ENCODE results near the gene GPNMB. TPM values are rescaled to one million over a fixed set of nuclear protein-coding genes. Genes with fewer than 3 reads are reported as not detected.

The GPNMB gene
- total and polyA plus RNA-seq, 2 of the 13 experiments (the other 11 are each of a cell fraction or from before 2014, with no cell fraction given), result 1.1 to 1.6 TPM

DNA sequence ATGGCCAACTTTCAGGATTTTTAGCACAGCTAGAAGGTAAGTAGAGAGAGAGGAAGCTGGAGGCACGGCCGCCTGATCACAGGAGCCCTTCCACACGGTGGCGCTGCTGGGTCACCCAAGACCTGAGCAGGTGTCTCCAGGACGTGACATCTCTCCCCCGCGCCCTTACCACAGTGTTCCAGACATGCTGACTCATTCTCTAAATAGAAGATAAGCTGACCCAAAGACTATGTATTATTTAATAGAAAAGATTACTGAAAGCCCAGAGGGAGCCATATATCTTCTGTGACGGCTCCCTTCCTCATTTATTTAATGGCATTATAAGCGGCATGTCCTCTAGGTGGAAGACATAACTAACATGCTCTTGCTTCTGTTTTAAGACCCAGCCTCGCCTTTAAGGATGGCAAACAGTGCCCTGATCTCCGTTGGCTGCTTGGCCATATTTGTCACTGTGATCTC, 26.6 kb downstream of the GPNMB start (continued):
- TF ChIP-seq DZIP1 (CRISPR knock-in tag; IDR thresholded peaks at IDR 0.05), result no peak
- no peak for TF ChIP-seq HNF4G (IDR thresholded peaks at IDR 0.05; ENCODE audit: borderline replicate concordance, low read depth, low read length)
- TF ChIP-seq HNF4G (CRISPR knock-in tag; IDR thresholded peaks at IDR 0.05; ENCODE audit: borderline replicate concordance, low read depth), result no peak
- TF ChIP-seq, protein P1, sequence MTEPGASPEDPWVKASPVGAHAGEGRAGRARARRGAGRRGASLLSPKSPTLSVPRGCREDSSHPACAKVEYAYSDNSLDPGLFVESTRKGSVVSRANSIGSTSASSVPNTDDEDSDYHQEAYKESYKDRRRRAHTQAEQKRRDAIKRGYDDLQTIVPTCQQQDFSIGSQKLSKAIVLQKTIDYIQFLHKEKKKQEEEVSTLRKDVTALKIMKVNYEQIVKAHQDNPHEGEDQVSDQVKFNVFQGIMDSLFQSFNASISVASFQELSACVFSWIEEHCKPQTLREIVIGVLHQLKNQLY (CRISPR knock-in tag; IDR thresholded peaks at IDR 0.05), result no peak
- TF ChIP-seq ZNF710 (CRISPR knock-in tag; IDR thresholded peaks at IDR 0.05; ENCODE audit: borderline replicate concordance), result no peak
- no peak for TF ChIP-seq REXO4 (CRISPR knock-in tag; IDR thresholded peaks at IDR 0.05; ENCODE audit: borderline replicate concordance)
- TF ChIP-seq ZNF768 (CRISPR knock-in tag; IDR thresholded peaks at IDR 0.05), result no peak
- no peak for TF ChIP-seq CREB3 (CRISPR knock-in tag; IDR thresholded peaks at IDR 0.05)
- TF ChIP-seq ZMYM3 (CRISPR knock-in tag; IDR thresholded peaks at IDR 0.05), result 0 out of 2 replicates have a peak, but pooled peaks have one; percentile 19
- TF ChIP-seq HOXD1 (CRISPR knock-in tag; IDR thresholded peaks at IDR 0.05), result no peak
- no peak for TF ChIP-seq SOX13 (IDR thresholded peaks at IDR 0.05)
- TF ChIP-seq SOX13 (CRISPR knock-in tag; conservative IDR thresholded peaks at IDR 0.05 in 1 of 2, IDR thresholded peaks at IDR 0.05 in 1 of 2), result peak in 1 of 2 experiments; percentile 36; a peak in 2 of 4 replicates
- no peak for TF ChIP-seq ZNF337 (CRISPR knock-in tag; IDR thresholded peaks at IDR 0.05; ENCODE audit: borderline replicate concordance, low read depth)
- TF ChIP-seq, protein P2, sequence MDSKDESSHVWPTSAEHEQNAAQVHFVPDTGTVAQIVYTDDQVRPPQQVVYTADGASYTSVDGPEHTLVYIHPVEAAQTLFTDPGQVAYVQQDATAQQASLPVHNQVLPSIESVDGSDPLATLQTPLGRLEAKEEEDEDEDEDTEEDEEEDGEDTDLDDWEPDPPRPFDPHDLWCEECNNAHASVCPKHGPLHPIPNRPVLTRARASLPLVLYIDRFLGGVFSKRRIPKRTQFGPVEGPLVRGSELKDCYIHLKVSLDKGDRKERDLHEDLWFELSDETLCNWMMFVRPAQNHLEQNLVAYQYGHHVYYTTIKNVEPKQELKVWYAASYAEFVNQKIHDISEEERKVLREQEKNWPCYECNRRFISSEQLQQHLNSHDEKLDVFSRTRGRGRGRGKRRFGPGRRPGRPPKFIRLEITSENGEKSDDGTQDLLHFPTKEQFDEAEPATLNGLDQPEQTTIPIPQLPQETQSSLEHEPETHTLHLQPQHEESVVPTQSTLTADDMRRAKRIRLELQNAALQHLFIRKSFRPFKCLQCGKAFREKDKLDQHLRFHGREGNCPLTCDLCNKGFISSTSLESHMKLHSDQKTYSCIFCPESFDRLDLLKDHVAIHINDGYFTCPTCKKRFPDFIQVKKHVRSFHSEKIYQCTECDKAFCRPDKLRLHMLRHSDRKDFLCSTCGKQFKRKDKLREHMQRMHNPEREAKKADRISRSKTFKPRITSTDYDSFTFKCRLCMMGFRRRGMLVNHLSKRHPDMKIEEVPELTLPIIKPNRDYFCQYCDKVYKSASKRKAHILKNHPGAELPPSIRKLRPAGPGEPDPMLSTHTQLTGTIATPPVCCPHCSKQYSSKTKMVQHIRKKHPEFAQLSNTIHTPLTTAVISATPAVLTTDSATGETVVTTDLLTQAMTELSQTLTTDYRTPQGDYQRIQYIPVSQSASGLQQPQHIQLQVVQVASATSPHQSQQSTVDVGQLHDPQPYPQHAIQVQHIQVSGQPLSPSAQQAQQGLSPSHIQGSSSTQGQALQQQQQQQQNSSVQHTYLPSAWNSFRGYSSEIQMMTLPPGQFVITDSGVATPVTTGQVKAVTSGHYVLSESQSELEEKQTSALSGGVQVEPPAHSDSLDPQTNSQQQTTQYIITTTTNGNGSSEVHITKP (CRISPR knock-in tag; IDR thresholded peaks at IDR 0.05; ENCODE audit: low read depth), result no peak

Measured in HepG2 (cell line).